NCI-H526 treated with DMSO at 0.1 percent for 48 hours (cell line): ENCODE measurements around the gene TGFB2.

Source experiments
- DNase-seq: peaks from one replicate; lab custom pipeline; 2025; lab: John Stamatoyannopoulos, UW

Gene TGFB2

DNA sequence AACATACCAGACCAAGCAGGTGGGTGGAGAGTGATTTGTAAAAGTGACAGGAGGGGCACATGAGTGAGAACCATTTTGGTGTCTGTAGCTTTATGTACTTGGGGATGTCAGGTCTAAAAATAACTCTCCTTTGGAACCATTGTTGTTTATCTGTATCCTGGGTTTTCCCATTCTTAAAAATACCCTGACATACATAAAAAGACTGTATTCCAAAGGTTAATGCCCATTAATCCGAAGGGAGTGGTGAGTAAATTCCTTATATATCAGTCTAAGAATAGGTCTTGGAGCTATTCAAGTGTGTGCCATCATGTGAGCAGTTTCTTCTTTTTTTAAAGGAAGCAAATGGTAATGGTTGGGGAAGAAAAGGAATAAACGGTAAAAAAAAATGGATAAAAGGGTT is 117.5 kb downstream of the TGFB2 start:
- no peak for DNase-seq

GRCh38 chr1:218463194-218464156 is 118.3 kb downstream of the TGFB2 start:
- no peak for DNase-seq

GRCh38 chr1:218464871-218465270 is 119.7 kb downstream of the TGFB2 start:
- DNase-seq, result no peak

DNA sequence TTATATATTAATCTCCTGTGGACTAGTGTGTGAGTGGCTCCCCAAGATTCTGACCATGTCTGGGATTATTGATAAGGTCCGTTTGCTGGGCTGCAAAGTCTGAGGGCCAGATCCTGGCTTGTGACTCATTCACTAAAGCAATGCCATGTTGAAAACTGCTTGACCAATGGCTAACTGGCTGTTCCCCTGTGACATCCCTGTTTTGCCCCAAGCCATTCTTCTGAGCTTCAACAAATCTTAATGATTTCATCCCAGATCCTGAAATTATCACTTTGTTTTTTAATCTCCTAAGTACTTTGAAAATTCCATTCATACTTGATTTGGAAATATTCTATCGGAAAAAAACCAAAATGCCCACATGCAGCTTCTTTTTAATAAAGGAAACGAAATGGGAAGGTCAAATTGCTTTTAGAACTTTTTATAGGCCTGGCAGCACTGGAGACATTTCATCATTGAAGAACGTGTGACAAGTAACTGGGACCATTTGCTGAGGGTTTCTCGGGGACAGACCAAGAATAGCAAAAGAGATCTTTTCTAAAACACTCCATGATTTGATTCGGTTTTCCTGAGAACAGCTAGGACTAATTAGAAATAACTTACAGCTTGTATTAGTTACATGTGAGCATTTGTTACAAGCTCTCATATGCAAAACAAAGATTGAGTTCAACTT is 121.3 kb downstream of the TGFB2 start:
- DNase-seq, result no peak

DNA sequence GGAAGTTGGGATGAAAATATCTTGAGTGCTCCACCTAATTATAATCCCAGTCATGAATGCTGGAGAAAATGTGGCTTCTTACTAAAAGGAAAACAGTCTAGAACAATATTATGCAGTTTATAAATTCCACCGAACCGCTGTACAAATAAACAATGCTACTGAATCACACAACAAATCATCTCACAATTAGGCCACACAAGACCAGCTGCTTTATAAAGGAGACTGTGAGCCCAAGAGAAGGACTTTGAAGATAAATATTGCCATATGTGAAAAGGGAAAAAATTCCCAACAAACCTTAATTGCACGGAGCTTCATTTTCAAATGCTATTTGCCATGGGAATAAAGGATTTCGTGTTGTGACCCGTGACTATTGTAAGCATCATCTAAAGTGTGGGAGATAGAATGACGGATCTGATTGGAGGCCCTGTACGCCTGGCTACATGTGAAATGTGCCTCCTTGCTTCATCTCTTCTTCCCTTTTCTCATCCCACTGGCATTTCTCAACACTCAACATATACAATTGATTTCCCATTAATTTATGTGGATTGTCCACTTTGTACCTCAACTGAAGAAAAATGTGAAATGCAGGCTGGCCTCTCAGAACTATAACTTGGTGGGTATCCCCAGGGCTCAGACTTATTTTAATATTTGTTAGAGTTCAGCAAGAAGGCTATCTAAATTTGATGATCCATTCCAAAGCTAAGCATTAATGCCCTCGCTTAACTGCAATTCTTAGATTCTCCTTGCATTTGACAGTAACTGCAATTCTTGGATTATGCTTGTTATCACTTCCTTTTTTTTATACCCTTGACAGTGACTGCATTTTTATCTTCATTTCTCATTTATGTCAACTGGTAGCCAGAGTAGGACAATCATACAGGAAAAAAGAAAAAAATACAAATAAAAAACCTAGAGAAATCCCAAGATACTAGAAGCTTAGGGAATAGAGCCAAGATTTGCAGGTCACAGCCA is 122.3 kb downstream of the TGFB2 start:
- no peak for DNase-seq

DNA sequence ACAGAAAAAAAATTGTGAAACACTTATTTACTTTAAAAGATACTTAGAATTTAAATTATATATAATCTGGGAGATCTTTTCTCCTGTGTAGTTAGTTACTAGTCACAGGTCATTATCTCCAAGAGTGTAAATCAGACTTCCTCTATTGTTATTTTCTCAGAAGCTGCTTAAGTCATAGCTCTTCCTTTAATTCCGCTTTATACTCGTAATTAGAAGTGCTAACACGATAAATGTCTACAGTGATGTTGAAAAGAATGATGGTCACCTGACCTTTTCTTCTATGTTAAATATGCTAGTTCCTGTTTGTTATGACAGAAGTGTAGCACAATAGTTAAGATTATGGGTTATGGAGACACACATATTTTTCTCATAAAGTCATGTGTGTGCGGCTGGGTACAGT is 123.6 kb downstream of the TGFB2 start:
- no peak for DNase-seq

GRCh38 chr1:218472885-218473284 is 127.7 kb downstream of the TGFB2 start:
- DNase-seq, result no peak

DNA sequence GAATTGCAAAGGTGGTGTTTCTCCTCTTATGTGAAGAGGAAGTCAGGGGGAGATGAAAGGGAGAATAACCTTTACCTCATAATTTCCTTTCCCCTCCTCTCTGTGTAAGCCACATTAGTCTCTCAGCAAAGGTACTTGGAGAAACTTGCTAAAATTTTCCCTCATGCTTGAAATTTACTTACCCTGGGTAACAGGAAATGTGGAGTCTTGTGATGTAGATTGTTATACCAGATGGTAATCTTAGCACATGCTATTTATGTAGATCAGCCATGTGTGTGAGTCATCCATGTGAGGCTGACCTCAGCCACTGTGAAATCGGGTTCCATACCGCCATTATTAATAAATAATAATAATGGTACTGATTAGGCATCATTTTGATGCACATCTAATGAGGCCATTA is 128.4 kb downstream of the TGFB2 start:
- no peak for DNase-seq

GRCh38 chr1:218474128-218474527 is 129.0 kb downstream of the TGFB2 start:
- no peak for DNase-seq

DNA sequence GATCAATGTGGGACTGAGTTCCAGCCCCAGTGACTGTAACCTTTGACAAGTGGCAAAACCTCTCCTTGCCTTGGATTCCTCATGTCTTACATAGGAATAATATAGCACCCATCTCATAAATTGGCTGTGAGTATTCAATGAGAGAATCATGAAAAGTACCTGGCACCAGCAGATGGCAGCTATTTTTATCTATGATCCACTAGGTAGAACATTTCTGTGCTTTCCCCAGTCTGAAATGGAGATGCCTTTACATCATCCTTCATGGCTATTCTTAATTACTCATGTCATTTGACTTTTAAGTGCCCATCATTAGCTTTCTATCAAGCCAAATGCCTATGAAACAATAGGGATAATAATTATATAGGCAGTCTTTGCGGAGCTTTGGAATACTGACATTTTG is 130.1 kb downstream of the TGFB2 start:
- DNase-seq, result no peak

DNA sequence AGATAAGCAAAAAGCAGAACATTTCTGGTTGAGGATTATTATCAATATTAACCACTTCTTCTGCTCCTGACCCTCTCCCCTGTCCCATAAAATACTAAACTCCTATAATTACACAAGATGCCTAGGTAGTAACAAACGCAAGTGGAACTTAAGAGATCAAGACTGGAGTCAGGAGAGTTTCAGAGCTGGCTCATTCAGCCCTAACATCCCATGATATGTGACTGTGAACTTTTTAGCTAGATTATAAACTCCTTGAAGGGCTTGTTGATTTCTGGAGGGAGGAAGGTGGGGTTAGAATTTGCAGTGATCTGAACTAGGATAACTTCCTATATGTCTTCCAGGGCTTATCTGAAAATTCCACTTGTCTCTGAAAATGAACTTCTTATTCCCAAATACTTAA is 130.6 kb downstream of the TGFB2 start:
- no peak for DNase-seq

DNA sequence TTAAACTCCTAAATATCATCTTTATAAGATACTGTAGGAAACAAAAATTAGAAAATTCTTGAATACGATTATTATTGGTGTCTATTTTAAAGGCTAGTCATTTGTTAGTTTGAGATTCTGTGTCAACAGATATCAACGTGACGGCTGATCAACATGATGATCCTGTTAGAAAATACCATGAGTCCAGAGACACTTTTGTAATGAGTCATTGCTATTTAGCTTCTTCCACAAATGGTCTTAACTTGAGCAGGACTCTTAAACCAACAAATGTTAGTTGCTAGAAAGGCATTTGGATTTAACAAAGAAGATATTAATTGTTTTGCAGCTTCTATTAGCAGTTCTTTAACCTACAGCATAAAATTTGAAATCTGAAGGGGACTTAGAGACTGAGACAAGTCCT is 131.2 kb downstream of the TGFB2 start:
- no peak for DNase-seq

GRCh38 chr1:218478336-218478735 is 133.2 kb downstream of the TGFB2 start:
- no peak for DNase-seq

- no peak for DNase-seq
These were observed 134.4 kb downstream of the TGFB2 start for GRCh38 chr1:218479436-218480115.

GRCh38 chr1:218480137-218480536 is 135.0 kb downstream of the TGFB2 start:
- DNase-seq, result no peak

GRCh38 chr1:218480588-218481099 is 135.5 kb downstream of the TGFB2 start:
- no peak for DNase-seq

DNA sequence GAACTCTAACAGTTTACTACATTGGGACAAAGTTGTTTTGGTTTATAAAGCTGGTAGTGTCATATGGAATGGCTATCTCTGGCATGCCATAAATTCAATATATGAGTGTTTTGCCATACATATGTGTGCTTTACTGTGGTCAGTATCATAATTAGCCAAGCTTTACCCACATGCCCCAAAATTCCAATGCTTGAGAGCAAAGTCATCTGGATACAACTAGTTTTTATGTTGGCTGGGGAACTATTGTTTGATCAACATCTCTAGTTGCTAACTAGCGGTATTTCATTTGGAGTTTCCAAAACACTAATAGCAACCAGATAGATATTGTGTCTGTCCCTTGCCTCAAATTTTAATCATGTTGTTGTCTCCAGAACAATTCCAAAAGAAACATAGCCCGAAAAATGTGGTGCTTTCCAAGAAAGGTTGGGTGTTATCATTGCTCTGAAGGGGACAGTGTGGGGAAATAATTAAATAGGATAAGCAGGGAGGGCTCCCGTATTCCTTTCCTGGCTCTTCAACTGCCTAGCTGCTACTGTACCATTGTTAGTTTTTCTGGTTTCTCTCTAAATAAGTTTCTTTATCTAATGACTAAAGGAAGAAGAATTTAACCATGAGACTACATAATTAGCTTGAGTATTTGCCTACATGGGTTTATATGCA is 136.1 kb downstream of the TGFB2 start:
- DNase-seq, result no peak

GRCh38 chr1:218482683-218483082 is 137.5 kb downstream of the TGFB2 start:
- no peak for DNase-seq

GRCh38 chr1:218485241-218485928 is 140.2 kb downstream of the TGFB2 start:
- no peak for DNase-seq

GRCh38 chr1:218488531-218488930 is 143.4 kb downstream of the TGFB2 start:
- DNase-seq, result no peak
